HG03196 (cell line): Measurements from ENCODE around the gene CES5A.
"Not testable (repeated sequence)": the region's sequence is repeated elsewhere in the genome, so short reads cannot be mapped to it uniquely, and the experiment has no call there.

Source experiments
- ATAC-seq: cut with Tn5 transposase; IDR thresholded peaks from one replicate; pipeline ENCODE4 v1.9.1; 2021; ENCODE audit not compliant: unreplicated experiment

Gene CES5A

DNA sequence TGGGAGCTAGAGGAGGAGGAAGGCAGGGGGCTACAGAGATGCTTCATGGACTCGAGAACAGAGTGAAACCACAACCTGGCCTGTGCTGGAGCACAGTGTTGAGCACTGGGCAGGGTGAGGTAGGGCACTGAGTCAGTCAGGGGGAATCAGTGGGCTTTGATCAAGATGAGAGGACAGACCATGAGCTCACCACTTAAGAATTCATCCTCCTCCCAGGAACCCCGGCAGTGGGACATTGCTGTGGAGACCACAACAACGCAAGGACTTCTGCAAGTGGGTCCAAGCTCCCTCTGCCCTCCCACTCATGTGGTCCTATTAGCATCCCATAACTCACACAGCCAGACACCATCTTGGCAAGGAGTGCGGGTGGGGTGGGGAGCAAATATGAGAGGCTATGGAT is 1.7 kb upstream of the CES5A start:
- ATAC-seq, result no peak

DNA sequence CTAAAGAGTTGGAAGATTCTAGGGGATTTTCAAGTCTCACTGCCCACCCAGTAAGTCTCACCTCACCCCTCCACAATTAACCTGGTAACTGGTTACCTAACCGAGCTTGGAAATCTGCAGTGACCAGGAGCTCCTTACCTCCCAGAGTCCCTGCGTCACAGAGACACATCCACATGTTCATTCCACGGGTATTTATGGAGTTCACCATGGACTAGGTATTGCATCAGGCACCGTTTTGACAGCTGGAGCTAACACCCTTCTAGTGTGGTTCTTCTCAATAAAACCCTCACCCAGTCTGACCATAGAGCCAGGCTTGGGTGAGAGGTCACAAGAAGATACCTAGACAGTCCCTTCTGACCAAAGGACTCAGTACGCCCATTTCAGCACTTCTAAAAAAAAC is 2.1 kb downstream of the CES5A start:
- no peak for ATAC-seq

DNA sequence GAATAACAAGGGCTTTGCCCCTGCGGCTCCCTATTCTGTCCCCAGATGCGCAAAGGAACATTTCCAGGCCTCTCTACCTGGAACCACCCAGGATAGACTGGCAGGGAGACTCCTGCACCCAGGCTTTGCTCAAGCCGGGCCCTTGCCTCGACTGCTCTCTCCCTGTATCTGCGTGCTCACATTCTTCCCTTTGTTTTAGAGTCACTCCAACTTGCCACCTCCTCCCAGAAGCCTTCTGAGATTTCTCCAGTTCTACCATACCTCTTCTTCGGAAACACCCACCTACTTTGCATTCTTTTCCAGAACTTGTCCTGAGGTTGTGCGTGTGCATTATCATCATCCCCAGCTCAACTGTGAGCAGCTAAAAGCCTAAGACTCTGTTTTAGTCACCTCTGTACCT is 3.0 kb downstream of the CES5A start:
- no peak for ATAC-seq

DNA sequence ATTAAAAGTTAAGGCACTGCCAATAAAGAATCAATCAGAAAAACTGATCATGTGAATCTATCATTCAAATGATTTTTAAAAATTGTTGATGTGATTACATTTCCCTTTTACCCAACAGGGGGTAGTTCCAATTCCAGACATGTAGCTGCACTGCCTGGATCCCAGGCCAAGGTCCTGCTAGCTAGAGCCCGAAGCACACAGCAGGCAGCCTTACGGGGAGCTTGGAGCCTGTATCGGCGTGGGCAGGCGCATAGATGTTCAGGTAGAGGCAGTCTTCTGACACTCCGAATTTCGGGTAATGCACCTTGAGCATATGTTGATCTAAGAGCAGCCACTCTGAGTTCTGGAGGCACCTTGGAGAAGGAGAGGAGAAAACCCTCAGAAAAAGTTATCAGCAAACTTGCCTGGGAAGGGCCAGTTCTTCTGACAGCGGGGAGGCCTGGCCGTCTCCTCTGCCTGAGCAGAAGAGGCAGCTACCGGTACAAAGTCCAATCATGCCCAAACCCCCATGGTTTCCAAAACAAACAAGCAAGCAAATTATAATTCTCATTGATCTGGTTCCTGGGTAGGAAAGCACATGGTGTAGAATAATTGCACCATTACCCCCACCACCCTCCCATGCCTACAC is 3.6 kb downstream of the CES5A start:
- ATAC-seq, result no peak

DNA sequence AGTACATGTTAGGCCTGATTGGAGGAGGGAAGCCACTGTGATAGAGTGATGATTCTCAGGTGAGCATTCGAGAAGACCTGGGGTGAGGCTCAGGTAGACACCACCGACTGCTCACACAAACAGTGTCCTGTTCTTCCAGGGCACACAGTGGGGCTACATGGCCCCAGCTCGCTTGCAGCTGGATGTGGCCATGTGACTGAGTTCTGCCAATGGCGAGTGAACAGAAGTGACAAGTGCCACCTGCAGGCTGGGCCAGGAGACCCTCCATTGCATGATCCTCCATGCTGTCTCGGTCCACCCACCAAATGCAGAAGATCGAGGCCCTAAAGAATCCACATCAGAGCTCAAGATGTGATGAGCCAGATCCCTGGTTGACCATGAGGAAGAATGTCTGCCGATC is 6.2 kb downstream of the CES5A start:
- no peak for ATAC-seq

DNA sequence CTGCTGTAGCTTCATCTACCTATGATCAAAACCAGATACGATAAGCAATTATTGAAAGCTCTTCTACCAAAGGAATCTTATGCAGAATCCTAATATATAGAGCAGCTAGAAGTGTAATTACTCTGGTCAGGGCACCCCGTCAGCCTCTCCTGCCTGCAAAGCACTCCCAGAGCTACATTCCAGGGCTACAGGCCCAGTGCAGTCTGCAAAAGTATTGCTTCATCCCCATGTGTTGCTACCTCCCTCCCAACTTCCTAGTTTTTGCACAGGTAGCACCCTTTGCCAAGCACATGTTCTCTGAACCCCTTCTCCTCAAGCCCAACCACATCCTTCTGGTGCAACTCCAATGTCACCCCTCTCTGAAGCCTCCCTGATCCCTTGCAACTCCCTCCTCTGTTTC is 7.0 kb downstream of the CES5A start:
- ATAC-seq, result no peak

DNA sequence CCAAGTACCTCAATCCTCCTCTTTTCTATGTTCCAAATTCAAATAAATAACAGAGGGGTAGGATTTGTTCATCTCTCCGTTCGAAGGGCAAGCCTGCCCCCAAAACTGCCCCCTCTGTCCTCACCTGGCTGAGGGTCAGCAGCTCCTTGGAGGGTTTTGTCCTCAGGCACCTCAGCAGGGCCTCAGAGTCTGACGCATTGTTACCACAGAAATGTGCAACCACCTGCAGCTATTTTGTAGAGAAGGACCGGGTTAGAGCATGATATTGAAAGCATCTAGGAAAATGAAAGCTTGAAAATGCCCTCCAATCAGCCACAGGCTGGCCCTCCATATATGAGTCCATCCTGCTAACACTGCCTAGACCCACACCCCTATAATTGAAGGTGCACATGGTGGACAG is 13.9 kb downstream of the CES5A start:
- no peak for ATAC-seq

DNA sequence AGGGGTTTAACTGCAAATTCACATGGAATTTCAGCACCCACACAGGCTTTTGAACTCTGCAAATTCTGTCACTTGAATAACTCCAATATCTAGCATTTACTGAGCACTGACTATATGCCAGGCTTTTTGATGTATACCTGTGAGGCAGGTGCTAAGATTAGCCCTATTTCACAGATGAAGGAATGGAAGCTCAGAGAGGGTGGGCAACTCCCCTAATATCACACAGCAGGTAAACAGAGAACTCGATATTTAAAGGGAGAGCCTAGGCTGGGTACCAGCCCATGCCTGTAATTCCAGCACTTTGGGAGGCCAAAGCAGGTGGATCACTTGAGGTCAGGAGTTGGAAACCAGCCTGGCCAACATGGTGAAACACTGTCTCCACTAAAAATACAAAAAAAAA is 17.5 kb downstream of the CES5A start:
- not testable (repeated sequence) for ATAC-seq

DNA sequence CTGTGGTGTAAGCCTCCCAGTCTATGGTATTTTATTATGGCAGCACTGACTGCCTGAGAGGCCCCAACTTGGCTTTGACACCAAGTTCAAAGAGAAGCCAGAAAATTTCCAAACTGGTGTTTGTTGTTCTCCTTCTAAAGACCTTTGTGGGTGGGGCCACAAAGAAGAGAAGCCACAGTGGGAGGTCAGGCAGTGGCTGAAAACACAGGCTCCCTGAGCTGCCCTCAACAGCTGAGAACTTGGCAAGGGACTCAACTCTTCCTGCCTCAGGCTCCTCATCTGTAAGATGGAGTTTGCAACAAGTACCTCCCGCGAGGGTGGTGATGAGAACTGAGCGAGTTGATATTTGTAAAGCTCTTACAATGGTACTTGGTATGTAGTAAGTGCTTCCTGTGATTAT is 18.2 kb downstream of the CES5A start:
- no peak for ATAC-seq

DNA sequence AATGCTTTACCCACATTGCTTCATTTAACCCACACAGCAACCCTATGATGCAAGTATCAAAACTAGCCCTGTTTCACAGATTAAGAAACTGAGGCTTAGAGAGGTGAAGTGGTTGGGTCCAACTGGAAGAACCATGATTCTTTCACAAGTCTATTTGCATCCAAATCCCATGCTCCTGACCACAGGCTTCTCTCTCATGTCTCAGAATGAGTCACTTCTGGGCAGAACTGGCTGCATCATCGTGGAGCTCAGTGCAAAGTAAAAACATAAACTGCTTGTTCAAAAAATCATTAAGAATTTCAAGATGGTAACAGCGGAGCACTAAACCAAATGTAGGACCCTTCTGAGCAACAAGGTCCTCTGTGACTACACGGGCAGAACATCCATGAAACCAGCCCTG is 22.1 kb downstream of the CES5A start:
- no peak for ATAC-seq

DNA sequence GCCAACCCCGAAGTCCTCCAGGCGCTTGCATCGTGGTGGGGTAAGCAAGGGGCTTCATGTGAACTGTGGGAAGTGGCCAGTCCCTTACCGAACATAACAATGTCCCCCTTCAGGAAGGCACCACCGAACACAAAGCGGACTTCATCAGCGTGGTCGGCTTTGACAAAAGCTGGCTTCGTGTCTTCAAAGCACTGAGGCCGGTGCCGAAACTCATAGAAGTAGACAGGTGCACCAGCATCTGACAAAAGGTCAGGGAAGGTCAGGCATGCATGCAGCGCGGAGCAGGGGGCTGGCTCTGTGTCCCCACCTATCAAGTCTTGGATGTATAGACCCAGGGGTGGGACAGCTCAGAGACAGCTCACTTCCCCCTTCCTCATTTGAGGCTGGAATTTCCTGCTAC is 25.6 kb downstream of the CES5A start:
- no peak for ATAC-seq

DNA sequence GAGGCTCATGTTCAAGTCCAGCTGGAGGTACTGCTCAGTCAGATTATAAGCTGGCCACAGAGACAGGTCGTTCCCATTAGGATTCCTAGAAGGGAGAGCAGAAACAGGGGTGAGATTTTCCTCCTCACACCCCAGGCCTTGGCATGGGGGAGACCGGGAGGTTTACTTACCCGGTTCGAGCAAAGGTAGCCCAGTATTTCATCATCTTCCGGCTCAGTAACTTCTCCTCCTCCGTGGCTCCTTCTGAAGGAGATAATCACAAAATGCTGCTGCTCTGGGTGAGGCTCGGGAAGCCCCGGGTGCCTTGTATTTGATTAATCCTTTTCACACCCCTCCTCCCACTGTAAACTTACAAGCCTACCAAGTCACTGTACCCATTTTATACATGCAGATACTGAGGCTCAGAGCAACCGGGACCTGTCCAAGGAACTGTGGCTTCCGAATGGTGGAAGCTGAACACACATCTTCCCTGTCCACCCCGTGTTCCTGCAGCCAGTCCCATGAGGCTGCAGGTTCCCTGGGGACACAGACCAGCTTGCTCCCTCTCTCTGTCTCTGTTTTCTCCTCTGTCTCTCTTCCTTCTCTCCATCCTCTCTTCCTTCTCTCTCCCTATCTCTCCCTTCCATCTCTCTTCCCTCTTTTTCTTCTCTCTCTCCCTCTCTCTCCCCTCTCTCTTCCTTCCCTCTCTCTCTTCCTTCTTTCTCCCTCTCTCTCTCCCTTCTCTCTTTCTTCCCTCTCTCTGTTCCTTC is 28.4 kb downstream of the CES5A start:
- no peak for ATAC-seq

DNA sequence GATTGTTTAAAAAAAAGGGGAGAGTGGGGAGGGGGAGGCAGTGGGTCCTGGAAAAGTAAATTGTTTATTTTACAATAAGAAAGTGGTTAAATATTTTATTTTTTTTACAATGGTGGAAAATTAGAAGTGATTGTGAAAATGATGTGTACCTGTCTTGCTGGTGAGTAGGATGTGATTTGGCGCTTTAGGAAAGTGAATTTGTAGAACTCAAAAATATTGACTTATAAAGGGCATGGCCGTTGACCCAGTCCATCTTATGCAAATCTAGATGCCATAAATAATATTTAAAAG is 32.1 kb downstream of the CES5A start:
- ATAC-seq, result no peak

DNA sequence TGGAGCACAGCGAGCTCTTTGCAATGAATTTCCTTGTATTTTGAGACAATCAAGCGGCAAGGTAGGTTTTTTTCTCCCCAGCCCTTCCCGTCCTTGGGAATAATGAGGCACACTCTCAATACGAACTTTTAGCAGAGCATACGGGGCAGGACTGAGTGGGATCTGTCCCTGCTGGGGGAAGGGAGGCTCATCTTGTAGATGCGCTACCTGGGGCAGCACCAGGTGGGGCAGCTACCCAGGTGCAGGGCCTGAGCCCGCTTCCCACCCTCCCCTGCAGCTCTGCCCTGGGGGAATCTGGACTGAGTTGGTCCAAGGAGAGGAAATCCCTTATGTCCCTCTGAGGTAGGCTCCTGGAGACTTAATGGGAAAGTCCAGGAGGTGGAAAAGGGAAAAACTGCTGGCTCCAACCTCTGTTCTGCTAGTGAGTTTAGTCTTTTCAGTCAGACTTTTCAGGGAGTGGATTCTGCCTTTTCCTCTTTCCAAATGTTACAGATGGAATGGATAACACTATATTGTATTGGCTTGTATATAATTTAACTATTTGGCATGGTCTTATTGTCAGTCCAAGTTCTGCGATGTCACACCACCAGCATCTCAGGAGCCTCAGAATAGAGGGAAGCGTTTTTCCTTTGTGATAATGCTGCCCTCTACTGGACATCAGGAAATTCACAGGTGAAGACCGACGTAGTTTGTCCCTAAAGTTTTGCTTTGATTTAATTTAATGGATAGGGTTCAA is 32.6 kb downstream of the CES5A start:
- ATAC-seq, result no peak

DNA sequence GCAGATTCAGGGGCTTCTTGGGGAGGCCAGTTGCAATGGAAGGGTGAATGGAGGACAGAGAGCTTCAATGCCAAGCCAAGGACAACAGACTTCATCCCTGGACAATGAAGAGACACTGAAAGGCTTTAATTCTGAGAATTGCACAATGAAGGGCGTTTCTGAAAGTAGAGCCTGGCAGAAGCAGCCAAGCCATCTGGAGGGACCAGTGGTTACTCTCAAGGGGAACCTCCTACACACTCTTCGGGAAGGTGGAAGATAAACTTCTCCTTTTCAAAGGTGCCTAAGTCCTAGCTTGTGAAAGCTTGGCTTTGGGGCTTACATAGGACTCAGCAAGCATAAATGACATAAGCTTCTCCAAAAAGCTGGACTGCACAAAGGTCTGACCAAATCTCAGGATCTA is 36.1 kb downstream of the CES5A start:
- no peak for ATAC-seq

DNA sequence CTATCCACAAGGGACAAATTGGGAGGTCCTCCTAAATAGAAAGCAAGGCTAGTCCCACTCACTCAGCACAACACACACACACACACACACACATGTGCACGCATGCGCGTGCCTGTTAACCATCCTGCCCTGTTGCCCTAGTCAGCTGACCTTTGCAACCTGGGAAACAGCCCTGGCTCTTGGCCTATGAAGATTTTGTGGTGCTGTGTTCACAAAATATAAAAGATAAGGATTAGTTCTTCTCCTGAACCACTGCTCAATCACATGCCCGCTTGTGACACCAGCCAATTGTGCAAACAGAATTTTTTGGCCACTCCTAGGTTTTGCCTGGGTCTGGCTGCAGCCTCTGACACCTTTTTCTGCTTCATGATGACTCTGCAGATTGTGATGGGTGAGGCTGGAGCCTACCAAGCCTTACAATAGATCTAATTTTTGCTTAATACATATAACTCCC is 39.0 kb downstream of the CES5A start:
- ATAC-seq, result no peak

DNA sequence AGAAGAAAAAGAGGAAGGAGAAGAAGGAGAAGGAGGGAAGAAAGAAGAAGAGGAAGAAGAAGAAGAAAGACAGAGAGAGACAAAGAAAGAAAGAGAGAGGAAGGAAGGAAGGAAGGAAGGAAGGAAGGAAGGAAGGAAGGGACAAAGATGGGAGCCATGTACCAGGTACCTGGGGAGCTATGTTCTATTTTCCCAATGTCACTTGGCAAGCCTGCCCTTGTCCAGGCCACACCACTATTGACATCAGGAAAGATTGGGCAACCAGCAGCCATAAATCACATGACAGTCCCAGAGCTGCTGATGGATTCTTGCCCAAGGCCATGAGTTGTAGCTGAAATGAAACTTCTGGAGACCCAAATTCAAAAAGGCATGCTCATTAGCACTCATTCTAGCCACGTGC is 39.6 kb downstream of the CES5A start:
- no peak for ATAC-seq

DNA sequence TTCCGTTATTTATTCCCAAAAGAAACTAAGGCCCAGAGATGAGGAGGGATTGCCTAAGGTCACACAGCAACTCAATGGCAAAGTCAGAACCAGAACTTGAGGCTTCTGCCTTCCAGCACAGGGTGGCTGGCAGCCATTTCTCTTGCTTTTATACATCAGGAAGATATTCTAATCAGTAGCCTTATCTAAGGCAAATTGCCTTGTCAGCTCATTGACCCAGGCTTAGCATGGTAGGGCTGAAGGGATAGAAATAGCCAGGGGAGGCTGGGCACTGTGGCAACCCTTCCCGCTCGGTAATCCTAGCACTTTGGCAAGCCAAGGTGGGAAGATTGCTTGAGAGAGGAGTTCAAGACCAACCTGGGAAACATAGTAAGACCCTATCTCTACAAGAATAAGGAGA is 40.0 kb downstream of the CES5A start:
- not testable (repeated sequence) for ATAC-seq

DNA sequence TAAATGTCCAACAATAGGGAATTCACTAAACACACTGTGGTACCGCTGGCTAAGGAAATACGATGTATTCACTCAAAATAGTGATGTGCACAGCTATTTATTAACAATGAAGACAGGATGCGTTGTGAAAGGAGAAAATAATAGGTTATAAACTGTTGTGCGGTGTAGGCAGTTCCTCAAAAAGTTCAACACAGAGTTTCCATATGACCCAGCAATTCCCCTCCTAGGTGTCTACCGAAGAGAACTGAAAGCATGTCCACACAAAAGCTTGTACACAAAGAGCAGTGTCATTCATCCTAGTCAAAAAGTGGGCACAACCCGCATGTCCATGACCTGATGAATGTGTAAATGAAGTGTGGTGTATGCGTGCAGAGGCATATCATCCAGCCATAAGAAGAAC is 41.1 kb downstream of the CES5A start:
- ATAC-seq, result no peak

DNA sequence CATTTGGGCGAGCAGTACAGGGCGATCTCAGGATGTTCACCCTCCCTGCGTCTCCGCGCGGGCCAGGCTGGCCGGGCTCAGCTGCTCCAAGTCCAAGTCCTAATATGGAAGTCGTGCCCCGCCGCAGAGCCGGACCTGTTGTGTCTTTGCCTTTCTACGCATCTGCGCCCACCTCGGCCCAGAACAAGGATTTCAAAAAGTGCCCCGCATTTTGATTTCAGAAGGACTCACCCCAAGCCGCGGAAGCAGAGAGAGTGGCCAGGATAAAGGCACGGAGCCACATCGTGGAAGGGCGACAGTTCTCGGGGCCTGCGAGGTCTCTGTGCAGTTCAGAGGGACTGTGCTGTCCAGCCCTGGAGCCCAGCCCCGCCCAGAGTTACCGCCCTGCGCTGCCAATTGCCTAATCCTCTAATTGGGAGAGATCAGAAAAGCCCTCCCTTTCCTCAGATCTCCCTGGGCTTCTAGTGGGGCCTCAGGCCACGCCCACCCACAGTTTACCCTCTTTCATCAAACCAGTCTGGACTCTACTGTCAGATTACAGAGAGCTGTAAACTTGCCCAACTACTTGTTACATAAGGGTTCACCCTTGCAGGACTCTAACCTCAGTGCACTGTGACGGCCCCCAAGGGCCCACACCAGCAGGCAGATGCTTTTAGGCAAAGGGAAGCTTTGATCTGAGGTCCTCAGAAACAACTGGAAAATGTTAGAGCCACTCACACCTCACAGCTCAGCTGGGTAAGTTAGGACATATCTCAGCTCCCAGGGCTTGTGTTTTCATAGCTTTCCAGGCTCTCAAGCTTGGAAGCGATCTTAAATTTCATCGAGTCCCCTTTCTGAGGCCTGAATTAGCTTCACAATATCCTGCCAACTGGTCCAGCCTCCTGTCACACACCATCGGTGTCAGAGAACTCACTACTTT is 42.1 kb downstream of the CES5A start, which contains the start of gene CES1:
CES1 (minus strand) TSS at position 324 of the 919 bp plus-strand sequence; CDS start at position 283, 41 bp downstream.
- ATAC-seq, result no peak

DNA sequence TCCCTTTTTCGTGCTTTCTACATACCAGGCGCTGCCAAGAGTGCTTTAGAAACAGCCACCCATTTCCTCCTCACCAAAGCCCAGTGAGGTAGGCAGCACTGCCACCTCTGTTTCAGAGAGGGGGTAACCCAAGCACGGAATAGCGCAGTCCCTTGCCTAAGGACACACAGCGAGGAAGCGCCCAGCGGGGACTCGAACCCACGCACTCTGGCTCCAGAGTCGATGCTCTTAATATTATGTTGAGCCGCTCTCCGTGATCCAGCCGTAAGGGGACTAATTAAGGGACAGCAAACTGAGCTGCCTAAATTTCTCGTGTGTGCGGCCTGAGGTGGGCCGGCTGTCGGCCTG is 42.8 kb downstream of the CES5A start:
- no peak for ATAC-seq
